HG02884 (cell line): ENCODE data around the gene TMEM186.
"Not testable (repeated sequence)": the region's sequence is repeated elsewhere in the genome, so short reads cannot be mapped to it uniquely, and the experiment has no call there.

ENCODE experiments used
- ATAC-seq: cut with Tn5 transposase; IDR thresholded peaks from one replicate; pipeline ENCODE4 v1.9.1; 2021; ENCODE audit warnings: mild to moderate bottlenecking, moderate library complexity; ENCODE audit not compliant: unreplicated experiment

The TMEM186 gene

GRCh38 chr16:8775359-8775758 lies 22.1 kb downstream of the TMEM186 start:
- no peak for ATAC-seq

- no peak for ATAC-seq
These were observed 23.2 kb downstream of the TMEM186 start for GRCh38 chr16:8774208-8774607.

- ATAC-seq = no peak
These were observed 23.9 kb downstream of the TMEM186 start for GRCh38 chr16:8773537-8773936.

GRCh38 chr16:8768692-8769091 lies 28.7 kb downstream of the TMEM186 start:
- no peak for ATAC-seq

- no peak for ATAC-seq
These were observed 29.2 kb downstream of the TMEM186 start for GRCh38 chr16:8768283-8768682.

- no peak for ATAC-seq
These were observed 30.3 kb downstream of the TMEM186 start for GRCh38 chr16:8767176-8767575.

GRCh38 chr16:8764525-8765250 lies 32.8 kb downstream of the TMEM186 start:
- no peak for ATAC-seq

GRCh38 chr16:8763899-8764298 lies 33.5 kb downstream of the TMEM186 start:
- ATAC-seq = no peak

GRCh38 chr16:8763083-8763482 lies 34.4 kb downstream of the TMEM186 start:
- ATAC-seq = no peak

GRCh38 chr16:8762254-8762653 lies 35.2 kb downstream of the TMEM186 start:
- ATAC-seq = no peak

- no peak for ATAC-seq
These were observed 36.4 kb downstream of the TMEM186 start for GRCh38 chr16:8761078-8761477.

- no peak for ATAC-seq
These were observed 37.4 kb downstream of the TMEM186 start for GRCh38 chr16:8760021-8760420.

- ATAC-seq = no peak
These were observed 39.4 kb downstream of the TMEM186 start for GRCh38 chr16:8758022-8758421.

- no peak for ATAC-seq
These were observed 40.7 kb downstream of the TMEM186 start for GRCh38 chr16:8756755-8757154.

GRCh38 chr16:8753416-8754054 lies 43.9 kb downstream of the TMEM186 start:
- ATAC-seq = no peak

GRCh38 chr16:8752706-8753105 lies 44.7 kb downstream of the TMEM186 start:
- ATAC-seq = no peak

GRCh38 chr16:8751481-8752311 lies 45.7 kb downstream of the TMEM186 start:
- no peak for ATAC-seq

GRCh38 chr16:8748944-8749343 lies 48.5 kb downstream of the TMEM186 start:
- not testable (repeated sequence) for ATAC-seq
